GM21526 (cell line): ENCODE results near the gene SCAMP3.
"Not testable (repeated sequence)": the region's sequence is repeated elsewhere in the genome, so short reads cannot be mapped to it uniquely, and the experiment has no call there.

Experiments used
- ATAC-seq: cut with Tn5 transposase; IDR thresholded peaks from one replicate; pipeline ENCODE4 v1.9.1; 2021; ENCODE audit warnings: moderate library complexity; ENCODE audit not compliant: unreplicated experiment, low FRiP score

The SCAMP3 gene

DNA sequence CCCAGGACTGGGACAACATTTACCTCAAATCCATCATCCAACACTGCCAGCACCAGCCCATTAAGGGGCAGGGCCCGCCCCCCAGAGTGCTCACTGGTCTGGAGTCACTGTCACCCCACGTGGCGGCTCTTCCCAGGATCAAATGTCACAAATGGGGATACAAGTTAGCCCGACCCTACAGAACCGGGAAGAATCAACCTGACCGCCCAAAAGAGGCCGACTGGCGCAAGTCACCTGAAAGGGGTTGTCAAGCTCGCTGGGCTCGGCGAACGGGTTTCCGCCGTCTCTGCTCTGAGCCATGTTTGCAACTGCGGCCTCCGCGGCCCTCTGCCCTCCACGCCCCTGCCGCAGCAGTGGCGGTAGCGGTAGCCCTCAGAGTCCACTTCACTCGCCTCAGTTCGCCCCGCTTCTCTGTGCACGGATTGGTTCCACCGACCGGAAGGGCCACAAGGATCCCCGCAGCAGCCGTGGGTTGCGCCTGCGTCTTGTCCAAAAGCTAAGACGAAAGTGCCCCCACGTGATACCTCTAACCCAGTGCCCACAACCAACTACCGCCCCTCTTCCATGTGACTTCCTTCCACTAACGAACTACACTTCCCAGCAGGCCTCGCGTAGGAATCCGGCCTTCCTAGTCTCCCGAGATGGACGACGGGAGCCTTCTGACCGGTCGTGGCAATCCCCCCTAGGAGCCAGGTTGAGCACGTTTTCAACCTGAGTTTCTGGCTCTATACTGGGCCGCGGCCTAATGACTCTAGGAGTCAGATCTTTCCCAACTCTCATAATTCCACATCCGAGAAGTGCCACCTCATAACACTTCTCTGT, at the start of gene SCAMP3:
TSS of gene SCAMP3 (minus strand) at position 509 of the 822 bp plus-strand sequence. CDS start at position 300, 209 bp downstream.
- peak; percentile 79 for ATAC-seq

DNA sequence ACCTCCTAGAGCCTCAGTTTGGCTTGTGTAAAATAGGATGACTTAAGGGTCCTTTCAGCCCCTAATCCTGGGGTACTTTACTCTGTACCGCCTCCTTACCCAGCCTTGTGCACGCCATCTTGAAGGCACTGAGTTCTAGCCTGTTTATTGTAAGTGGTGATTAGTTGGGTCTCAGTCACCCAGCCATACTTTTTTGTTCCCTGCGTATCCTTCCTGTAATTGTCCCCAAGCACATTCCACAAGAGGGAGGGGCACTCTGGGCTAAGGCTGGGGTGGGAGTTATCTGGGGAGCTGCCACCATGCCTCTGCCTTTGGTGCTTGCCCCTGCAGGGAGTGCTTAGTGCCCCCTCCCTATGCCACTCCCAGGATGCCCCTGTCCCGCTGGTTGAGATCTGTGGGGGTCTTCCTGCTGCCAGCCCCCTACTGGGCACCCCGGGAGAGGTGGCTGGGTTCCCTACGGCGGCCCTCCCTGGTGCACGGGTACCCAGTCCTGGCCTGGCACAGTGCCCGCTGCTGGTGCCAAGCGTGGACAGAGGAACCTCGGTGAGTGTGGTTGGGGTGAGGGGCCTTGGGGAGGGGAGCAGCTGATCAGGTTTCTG, 47.4 kb upstream of the SCAMP3 start:
- ATAC-seq: no peak

DNA sequence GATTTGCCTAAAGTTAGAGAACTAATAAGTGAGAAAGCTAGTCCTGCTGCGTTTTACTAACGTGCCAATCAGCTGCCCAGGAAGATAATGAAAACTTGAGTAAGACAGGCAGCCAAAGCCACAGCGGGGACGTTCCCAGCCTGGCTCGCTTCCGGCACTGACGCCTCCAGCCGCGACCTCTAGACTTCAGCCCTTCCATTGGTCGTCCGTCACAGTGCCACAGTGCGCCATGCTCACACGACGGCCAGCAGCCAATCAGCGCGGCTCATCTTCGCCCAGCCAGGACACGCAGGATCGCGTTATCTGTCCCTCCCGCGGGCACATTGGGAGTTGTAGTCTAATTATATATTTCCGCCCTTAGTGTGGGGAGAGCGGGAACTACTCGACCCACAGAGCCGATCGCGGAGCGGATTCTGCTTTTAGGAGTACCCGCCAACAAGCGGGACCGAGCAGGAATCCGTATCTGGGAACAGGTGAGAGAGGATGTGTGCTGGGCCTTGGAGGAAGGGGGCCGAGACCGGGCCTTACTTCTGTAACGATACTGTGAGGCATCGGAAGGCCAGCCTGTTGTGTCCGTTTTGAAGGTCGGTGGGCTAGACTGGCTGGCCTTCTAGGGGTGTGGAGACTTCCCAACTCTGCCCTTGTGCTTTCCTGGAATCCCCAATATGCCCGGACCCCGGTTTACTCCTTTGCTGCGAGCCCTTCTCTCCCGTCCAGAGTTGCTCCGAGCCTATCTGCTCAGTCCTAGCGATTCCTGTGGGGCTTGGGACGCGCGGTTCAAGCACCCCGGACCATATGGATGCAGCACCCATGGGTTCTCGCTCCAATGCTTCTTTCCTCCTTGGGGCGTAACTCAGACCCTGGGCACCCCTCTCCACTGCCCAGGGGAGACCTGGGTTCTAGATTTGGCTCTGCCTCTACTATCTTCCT, 46.6 kb upstream of the SCAMP3 start, which contains the start of gene FDPS:
TSS of gene FDPS (plus strand) at position 374 of the 930 bp plus-strand sequence. CDS start 924 bp downstream, outside the sequence.
- peak; percentile 93 for ATAC-seq

DNA sequence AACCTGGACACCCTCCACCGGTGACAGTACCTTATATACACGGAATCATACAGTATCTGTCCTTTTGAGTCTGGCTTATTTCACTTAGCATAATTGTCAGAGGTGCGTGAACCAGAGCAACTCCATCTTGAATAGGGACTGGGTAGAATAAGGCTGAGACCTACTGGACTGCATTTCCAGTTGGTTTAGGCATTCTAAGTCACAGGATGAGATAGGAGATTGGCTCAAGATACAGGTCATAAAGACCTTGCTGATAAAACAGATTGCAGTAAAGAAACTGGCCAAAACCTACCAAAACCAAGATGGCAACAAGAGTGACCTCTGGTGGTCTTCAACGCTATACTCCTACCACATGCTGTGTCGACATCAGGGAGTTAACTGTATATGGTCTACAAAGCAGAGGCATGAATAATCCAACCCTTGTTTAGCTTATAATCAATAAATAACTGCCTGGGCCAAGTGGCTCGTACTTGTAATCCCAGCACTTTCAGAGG, 45.1 kb upstream of the SCAMP3 start:
- no peak for ATAC-seq

DNA sequence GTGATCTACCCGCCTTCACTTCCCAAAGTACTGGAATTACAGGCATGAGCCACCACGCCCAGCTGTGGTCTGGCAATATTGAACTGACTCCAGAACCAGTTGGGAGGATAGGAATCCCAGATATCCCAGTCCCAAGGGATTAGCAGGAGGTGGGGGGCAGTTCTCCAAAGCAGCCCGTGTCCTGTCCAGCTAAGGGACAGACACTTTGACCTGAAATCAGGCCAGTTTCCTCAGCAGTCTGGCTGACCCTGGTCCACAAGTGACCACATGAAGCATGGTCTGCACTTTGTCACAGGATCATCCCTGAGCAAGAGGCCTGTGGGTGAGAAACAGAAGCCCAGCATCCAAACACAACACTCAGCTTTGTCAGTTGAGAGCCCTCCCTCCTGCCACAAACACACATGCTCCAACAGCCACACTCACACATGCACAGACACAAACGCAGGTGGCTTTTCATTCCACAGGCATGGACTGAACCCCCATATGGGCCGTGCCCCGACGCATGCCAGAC, 43.8 kb upstream of the SCAMP3 start:
- ATAC-seq: no peak

DNA sequence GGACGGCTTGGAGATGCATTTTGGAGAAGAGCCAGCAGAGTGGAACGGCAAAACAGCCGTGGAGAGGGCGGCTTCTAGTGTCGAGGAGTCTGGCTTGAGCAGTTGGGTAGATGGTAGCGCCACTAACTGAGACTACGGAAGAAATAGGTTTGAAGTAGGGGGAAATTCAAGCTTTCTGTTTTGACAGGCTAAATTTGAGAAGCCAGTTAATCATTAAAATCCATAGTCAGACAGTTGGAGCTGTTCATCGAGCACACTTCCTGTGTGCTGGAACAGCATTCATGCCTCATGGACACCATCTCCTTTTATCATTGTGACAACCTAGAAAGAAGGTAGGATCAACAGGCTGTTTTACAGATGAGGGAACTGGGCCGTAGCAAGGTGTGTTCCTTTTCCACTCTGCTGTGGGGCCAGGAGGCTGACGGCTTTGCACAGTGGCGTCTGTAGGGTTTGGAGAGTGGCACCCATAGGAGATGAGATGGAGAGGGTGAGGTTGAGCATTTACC, 42.5 kb upstream of the SCAMP3 start:
- ATAC-seq: no peak

DNA sequence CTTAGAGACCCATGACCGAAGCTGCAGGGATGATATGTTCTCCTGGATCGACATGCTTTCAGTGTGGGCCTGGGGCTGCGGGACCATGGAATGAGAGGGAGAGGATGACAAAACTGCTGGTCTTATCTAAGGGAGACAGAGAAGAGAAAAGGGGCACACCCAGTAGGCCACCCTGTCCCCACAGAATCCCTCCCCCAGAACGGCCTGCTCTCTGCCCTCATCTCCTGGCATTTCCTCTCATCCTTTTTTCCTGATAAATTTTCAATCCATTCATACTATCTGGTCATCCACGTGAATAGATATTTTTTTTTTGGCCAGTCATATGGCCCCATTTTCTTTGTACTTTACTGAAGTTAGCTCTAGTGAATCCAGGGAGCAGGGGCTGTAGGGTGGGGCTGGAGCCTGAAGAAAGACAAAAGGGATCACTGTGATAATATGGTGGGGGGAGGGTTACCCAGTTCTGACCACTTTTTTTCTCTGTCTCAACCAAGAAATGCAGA, 39.2 kb upstream of the SCAMP3 start, which contains the start of gene PKLR:
TSS of gene PKLR (minus strand) at position 97 of the 500 bp plus-strand sequence. CDS start at position 54, 43 bp downstream.
- ATAC-seq: no peak

DNA sequence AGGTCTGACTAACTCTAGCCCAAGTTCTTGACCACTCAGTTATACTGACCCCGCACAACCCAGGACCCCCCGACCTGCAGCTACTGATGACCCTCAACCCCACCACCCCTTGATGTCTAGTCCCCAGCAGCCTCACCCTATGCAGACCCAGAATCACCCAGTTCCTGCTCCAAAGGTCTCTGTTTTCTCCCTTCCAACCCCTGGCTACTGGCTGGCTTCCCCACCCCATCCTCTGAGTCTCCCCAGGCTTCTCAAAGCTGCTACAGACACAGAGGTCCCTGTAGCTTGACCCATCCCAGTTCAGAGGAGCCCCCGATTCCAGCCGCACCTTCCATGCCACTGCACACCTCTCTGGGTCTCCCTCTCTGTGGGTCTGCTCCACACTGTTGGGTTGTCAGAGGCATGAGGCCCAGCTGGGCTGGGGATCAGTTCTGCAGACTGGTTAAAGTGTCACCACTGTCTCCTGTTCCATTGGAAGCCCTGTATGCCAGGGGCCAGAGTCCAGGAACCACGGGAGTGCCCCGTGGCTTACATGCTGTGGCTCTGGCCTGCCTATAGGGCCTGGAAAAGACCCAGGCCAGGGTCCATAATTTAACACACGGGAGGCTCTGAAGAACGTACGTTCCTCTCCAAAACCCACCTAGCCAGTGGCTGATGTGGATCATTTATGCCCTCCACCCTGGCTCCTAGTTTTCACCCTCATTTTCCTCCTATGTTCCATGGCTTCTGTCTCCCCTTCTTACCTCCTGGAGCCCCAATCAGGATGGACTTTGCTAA, 38.6 kb upstream of the SCAMP3 start:
- no peak for ATAC-seq

DNA sequence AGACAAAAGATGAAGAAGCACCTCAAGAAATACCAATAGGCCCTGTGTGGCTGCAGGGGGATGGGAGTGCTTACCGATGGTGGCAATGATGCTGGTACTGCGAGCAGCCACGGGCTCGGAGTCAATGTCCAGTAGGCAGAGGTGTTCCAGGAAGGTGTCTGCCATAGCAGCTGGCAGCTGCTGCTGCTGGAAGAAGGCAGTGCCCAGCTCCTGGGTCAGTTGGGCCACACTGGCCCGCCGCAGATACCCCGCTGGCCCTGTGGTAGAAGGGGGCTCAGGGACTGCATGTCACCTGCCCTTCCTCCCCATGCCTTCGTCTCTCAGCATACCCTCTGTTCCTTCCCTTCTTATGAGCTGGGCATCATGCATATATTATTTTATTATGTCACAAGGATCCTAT, 37.9 kb upstream of the SCAMP3 start:
- ATAC-seq: no peak

DNA sequence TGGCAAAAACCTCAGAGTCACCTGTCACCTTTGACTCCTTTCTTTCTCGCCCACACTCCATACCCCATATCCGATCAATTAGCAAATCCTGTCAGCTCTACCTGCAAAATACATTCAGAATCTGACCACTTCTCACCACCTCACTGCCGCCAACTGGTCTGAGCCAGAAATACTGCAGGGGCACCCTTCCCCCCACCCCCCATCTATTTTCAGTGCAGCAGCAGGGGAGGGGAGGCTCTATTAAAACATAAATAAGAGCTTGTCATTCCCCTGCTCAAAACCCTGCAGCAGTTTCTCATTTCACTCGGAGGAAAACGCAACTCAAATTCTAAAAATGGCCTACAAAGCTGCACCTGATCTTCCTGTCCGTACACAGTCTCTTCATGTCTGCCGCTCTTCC, 35.2 kb upstream of the SCAMP3 start:
- ATAC-seq: no peak

DNA sequence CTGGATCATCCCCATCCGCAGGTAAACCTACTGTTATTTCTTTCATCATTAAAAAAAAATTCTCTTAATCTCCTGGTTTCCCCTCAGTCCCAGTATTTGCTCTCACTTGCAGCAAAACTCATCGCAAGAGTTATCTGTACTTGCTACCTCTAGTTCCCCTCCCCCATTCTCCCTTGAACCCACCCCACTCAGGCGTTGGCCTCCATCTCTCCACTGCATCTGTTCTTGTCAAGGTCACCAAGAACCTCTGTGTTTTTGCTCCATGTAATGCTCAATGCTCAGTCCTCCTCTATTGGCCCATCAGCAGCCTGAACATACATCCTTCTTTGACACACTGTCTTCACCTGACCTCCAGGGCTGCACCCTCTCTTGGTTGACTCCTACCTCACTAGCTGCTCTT, 34.5 kb upstream of the SCAMP3 start:
- no peak for ATAC-seq

DNA sequence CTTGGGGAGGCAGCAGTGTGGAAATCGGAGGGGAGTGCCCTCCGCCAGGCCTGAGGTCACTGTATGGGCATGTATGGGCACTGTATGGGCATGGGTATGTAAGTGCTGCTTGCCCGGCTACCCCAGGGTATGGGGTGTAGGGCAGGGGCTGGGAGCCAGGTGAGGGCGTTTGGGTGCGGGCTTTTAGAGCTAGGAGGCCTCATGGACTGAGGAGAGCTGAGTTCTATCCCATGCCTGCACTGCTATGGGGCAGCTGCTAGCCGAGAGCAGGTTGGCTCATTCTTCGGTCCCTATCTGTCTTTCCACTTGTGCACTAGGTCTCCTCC, 33.7 kb upstream of the SCAMP3 start:
- ATAC-seq: no peak

DNA sequence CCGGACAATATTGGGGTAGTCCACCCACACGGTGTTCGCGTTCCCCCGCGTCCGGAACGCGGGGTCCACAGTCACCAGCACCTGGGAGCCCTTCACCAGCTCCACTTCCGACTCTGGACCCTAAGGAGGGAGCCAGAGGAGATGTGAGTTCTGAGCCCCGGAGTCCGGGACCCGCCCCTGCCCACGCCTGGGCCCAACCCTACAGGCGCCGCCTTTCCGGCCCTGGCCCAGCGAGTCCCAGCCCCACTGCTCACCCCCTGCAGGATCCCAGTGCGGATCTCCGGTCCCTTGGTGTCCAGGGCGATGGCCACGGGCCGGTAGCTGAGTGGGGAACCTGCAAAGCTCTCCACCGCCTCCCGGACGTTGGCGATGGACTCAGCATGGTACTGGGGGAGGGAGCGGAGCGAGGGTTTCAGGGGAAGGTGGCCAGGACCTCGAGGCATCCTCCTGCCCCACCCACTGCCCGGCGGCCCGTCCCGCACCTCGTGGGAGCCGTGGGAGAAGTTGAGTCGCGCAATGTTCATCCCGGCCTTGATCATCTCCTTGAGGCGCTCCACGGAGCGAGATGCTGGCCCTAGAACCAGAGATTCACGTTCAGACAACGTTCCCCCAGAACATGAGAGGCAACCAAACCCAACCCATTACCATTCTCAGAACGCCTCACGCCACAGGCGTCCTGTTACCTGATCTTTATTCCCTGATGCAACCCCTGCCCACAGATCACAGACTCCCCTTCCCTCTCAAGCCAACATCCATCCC, 33.2 kb upstream of the SCAMP3 start:
- ATAC-seq: no peak

DNA sequence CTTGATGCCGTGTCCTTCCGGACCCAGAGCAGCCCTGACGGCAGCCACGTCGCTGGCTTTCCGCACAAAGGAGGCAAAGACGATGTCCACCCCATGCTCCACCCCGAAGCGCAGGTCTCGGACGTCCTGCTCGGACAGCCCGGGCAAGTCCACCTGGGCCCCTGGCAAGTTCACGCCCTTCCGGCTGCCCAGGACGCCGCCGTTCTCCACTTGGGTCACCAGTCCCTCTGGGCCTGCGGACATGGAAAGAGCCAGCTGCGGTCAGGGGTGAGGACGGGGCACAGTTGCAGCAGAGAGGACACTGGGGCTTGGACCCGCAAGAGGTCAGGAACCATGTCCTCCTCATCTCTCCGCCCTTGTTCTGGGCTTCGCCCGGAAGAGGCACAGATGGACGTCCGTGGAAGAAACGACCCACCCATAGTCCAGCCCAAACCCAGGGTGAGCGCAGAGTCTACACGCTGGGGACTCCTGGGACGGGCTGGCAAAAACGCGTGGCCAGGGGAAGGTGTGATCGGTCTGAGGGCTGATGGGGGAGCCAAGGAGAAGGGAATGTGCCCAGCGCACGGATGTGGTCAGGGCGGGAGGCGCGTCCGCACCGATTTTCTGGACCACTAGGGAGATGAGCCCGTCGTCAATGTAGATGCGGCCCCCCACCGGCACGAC, 32.5 kb upstream of the SCAMP3 start:
- no peak for ATAC-seq

DNA sequence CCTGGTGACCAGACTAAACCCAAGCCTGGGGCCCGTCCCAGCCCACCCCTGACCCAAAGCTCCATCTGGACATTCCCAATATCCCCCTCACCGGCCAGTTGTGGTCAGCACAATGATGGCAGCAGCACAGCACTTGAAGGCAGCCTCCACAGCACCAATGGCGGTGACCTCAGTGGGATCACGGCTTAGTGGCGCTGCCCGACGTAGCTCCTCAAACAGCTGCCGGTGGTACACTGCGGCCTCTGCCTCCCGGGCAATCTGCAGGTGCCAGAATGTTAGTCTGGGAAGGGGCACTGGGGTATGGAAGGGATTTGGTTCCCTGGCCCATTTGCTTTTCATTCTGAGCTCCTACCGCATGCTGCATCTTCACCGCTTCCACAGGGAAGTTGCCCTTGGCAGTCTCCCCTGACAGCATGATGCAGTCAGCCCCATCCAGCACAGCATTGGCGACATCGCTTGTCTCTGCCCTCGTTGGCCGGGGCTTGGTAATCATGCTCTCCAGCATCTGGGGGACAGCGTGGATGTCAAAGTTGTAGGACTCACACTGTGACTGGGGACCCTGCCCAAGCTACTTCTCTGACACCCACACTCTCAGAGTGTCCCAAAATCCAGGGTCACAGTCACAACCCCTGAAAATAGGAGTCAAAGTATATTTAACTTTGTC, 31.1 kb upstream of the SCAMP3 start:
- no peak for ATAC-seq

DNA sequence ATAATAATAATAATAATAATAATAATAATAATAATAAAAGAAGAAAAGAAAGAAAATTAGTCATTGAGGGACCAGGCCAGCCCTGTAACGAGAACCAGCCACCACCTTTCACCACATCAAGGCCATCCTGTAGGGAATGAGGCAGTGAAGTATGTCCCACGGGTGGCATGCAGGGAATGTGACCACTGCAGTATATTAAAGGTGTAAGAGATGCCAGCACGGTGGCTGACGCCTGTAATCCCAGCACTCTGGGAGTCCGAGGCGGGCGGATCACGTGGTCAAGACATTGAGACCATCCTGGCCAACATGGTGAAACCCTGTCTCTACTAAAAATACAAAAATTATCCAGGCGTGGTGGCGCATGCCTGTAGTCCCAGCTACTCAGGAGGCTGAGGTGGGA, 28.8 kb upstream of the SCAMP3 start:
- ATAC-seq: not testable (repeated sequence)

DNA sequence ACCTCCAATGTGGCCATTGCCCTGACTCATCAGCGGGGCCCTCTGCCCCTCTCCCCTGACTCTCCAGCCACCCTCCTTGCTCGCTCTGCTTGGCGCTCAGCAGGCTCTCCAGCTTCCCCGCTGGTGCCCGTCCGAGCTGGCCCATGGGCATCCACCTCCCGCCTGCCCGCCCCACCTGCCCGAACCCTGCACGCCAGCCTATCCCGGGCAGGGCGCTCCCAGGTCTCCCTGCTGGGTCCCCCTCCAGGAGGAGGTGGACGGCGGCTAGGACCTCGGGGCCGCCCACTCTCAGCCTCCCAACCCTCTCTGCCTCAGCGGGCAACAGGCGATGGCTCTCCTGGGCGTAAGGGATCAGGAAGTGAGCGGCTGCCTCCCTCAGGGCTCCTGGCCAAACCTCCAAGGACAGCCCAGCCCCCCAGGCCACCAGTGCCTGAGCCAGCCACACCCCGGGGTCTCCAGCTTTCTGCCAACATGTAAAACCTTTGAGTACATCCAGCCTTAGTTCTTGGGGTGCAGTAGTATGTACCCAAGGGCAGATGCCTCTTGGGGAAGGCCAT, 25.9 kb upstream of the SCAMP3 start:
- ATAC-seq: no peak
